SU-DHL-6 (cell line): ENCODE results near the gene UQCRHL.

Experiments used
- EZH2phosphoT487 ChIP-seq: fragments of 200-600 bp; sonication (generic), shearing (Covaris generic); conservative IDR thresholded peaks from 2 replicates; pipeline ENCODE4 v1.6.1; 2018; ENCODE audit warnings: mild to moderate bottlenecking, antibody characterized with exemption, low read length, moderate library complexity, mixed read lengths
- TF ChIP-seq, protein P1 (sequence below): fragments of 200-600 bp; sonication (generic); IDR thresholded peaks from one replicate; pipeline ENCODE4 v1.5.1; 2017; ENCODE audit warnings: antibody characterized with exemption, mild to moderate bottlenecking, low read length, moderate library complexity; ENCODE audit not compliant: insufficient read depth, poor library complexity, severe bottlenecking

DNA sequence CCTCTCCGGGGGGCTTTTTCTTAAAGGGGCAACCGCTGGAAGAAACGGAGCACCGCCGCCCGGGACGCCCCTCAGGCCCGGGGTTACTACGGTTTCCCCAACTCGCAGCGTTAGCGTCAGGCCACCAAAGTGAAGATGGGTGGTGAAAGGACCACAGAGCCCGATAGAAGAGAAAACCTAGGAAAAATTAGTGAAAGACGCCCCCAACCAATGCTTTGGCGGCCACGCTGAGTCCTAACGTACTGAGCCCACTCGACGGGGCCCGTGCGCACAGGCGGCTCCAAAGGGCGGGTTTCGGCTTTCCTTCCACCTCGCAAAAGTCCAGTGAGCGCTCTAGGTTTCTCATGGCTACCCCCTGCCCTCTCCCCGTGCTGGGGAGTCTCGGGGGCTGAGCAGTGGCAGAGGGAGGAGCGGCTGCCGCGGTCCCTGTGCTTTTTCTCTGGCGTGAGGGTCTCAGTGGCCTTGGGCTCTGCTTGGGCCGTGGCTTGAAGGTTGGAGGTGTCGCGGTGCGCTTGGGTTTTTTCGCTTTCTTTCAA lies 27.8 kb upstream of the UQCRHL start:
- TF ChIP-seq, protein P1, sequence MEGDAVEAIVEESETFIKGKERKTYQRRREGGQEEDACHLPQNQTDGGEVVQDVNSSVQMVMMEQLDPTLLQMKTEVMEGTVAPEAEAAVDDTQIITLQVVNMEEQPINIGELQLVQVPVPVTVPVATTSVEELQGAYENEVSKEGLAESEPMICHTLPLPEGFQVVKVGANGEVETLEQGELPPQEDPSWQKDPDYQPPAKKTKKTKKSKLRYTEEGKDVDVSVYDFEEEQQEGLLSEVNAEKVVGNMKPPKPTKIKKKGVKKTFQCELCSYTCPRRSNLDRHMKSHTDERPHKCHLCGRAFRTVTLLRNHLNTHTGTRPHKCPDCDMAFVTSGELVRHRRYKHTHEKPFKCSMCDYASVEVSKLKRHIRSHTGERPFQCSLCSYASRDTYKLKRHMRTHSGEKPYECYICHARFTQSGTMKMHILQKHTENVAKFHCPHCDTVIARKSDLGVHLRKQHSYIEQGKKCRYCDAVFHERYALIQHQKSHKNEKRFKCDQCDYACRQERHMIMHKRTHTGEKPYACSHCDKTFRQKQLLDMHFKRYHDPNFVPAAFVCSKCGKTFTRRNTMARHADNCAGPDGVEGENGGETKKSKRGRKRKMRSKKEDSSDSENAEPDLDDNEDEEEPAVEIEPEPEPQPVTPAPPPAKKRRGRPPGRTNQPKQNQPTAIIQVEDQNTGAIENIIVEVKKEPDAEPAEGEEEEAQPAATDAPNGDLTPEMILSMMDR: no peak
- no peak for TF ChIP-seq EZH2phosphoT487
